ENCODE data around the gene BCAS1.
"Not testable (repeated sequence)": the region's sequence is repeated elsewhere in the genome, so short reads cannot be mapped to it uniquely, and the experiment has no call there.

The BCAS1 gene

DNA sequence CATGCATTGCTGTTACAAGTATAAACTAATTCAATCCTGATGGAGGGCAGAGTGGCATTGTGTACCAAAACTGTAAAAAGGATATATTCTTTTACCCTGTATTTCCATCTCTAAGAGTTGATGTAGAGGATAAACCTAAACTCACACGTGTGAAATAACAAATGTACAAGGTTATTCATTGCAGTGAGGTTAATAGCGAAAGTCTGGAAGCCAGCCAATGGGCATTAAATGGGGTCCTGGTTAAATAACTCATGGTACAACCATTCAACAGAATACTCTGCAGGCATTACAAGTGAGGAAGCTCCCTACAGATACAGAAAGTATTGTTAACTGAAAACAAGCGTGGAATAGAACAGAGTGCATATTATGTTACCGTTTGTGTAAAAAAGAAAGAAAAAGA lies 56.9 kb downstream of the BCAS1 start:
- TF ChIP-seq, protein P1, sequence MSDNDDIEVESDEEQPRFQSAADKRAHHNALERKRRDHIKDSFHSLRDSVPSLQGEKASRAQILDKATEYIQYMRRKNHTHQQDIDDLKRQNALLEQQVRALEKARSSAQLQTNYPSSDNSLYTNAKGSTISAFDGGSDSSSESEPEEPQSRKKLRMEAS (IDR thresholded peaks at IDR 0.05; ENCODE audit: low read depth, low read length): no peak
- TF ChIP-seq CTCF (IDR thresholded peaks at IDR 0.05; ENCODE audit: low read depth, low read length): no peak
- TF ChIP-seq POLR2A (IDR thresholded peaks at IDR 0.05; ENCODE audit: extremely low read depth, insufficient read length): no peak
- TF ChIP-seq MYC (IDR thresholded peaks at IDR 0.05; ENCODE audit: low read depth, low read length): no peak
- H3K4me3 ChIP-seq (ENCODE audit: low read depth, low read length): no peak overlapping the region
- DNase-seq (ENCODE audit: low read depth): no peak

GRCh38 chr20:54011346-54011745 lies 59.0 kb downstream of the BCAS1 start:
- TF ChIP-seq POLR2A (IDR thresholded peaks at IDR 0.05; ENCODE audit: extremely low read depth, insufficient read length) (no peak), MYC (IDR thresholded peaks at IDR 0.05; ENCODE audit: low read depth, low read length) (no peak), CTCF (IDR thresholded peaks at IDR 0.05; ENCODE audit: low read depth, low read length) (no peak)
- TF ChIP-seq, protein P1 (IDR thresholded peaks at IDR 0.05; ENCODE audit: low read depth, low read length): no peak
- DNase-seq (ENCODE audit: low read depth): no peak

DNA sequence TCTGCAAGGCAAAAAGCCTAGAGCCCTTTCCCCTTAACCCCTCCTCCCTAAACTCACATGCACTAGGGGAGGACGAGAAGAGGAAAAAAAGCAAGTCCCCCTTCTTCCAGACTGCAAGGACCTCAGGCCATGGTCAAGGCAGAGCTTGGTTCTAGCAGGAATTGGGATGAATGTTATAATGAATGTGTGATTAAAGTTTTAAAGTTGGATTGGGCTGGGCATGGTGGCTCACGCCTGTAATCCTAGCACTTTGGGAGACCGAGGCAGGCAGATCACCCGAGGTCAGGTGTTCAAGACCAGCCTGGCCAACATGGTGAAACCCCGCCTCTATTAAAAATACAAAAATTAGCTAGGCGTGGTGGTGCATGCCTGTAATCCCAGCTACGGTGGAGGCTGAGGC lies 64.2 kb downstream of the BCAS1 start:
- not testable (repeated sequence) for H3K4me3 ChIP-seq (ENCODE audit: low read depth, low read length); DNase-seq (ENCODE audit: low read depth)

More at GRCh38 chr20:54011346-54011745, 59.0 kb downstream of the BCAS1 start:
- H3K4me3 ChIP-seq (ENCODE audit: low read depth, low read length): no peak overlapping the region

GRCh38 chr20:54005524-54005923 lies 64.9 kb downstream of the BCAS1 start:
- H3K4me3 ChIP-seq (ENCODE audit: low read depth, low read length): no peak overlapping the region
- no peak for DNase-seq (ENCODE audit: low read depth)
- TF ChIP-seq, protein P1 (IDR thresholded peaks at IDR 0.05; ENCODE audit: low read depth, low read length): no peak
- TF ChIP-seq MYC (IDR thresholded peaks at IDR 0.05; ENCODE audit: low read depth, low read length) (no peak), POLR2A (IDR thresholded peaks at IDR 0.05; ENCODE audit: extremely low read depth, insufficient read length) (no peak), CTCF (IDR thresholded peaks at IDR 0.05; ENCODE audit: low read depth, low read length) (no peak)

GRCh38 chr20:54004445-54004844 lies 65.9 kb downstream of the BCAS1 start:
- no peak for TF ChIP-seq CTCF (IDR thresholded peaks at IDR 0.05; ENCODE audit: low read depth, low read length)
- TF ChIP-seq MYC (IDR thresholded peaks at IDR 0.05; ENCODE audit: low read depth, low read length): no peak
- TF ChIP-seq POLR2A (IDR thresholded peaks at IDR 0.05; ENCODE audit: extremely low read depth, insufficient read length): no peak
- TF ChIP-seq, protein P1 (IDR thresholded peaks at IDR 0.05; ENCODE audit: low read depth, low read length): no peak
- H3K4me3 ChIP-seq (ENCODE audit: low read depth, low read length): no peak overlapping the region
- DNase-seq (ENCODE audit: low read depth): no peak

GRCh38 chr20:54002741-54003140 lies 67.7 kb downstream of the BCAS1 start:
- no peak for DNase-seq (ENCODE audit: low read depth)
- TF ChIP-seq, protein P1 (IDR thresholded peaks at IDR 0.05; ENCODE audit: low read depth, low read length): no peak
- TF ChIP-seq POLR2A (IDR thresholded peaks at IDR 0.05; ENCODE audit: extremely low read depth, insufficient read length) (no peak), CTCF (IDR thresholded peaks at IDR 0.05; ENCODE audit: low read depth, low read length) (no peak), MYC (IDR thresholded peaks at IDR 0.05; ENCODE audit: low read depth, low read length) (no peak)
- H3K4me3 ChIP-seq (ENCODE audit: low read depth, low read length): no peak overlapping the region

All from NB4 (cell line).